GM23338 (cell line): ENCODE measurements around the gene MOK. TPM values are rescaled to one million over a fixed set of nuclear protein-coding genes. Genes with fewer than 3 reads are reported as not detected.

ENCODE experiments used
- EZH2 ChIP-seq: fragments of 200-600 bp; sonication (generic); IDR thresholded peaks from one replicate; pipeline ENCODE4 v1.8.0; 2017; ENCODE audit warnings: antibody characterized with exemption, mild to moderate bottlenecking, low read depth; ENCODE audit not compliant: unreplicated experiment
- ZNF114 ChIP-seq: fragments of 250-450 bp; sonication (Bioruptor Pico); IDR thresholded peaks from 2 replicates; pipeline ENCODE4 v1.5.0; 2020; ENCODE audit warnings: mild to moderate bottlenecking, moderate library complexity
- polyA plus RNA-seq: library from polyadenylated mRNA; unstranded; fragments of >200 nt; fragmentation: Nextera tagmentation; extraction: Ambion mirVana; gene quantifications from 2 replicates; pipeline ENCODE4 v1.2.1, GENCODE V29; 2016
- total RNA-seq: library from RNA; depleted of rRNA; stranded (reverse); fragments of >200 nt; shearing (Covaris generic); gene quantifications from 2 replicates; pipeline ENCODE4 v1.2.3, GENCODE V29; 2014; rRNA removed
- TF ChIP-seq, protein P1 (sequence below): fragments of 250-450 bp; sonication (Bioruptor Pico); IDR thresholded peaks from 2 replicates; pipeline ENCODE4 v1.5.0; 2020; ENCODE audit warnings: mild to moderate bottlenecking, moderate library complexity
- TF ChIP-seq, protein P2 (sequence below): IDR thresholded peaks from one replicate; pipeline ENCODE4 v1.6.1; 2018; ENCODE audit warnings: antibody characterized with exemption; ENCODE audit not compliant: unreplicated experiment
- TF ChIP-seq, protein P3 (sequence below): IDR thresholded peaks from 2 replicates; pipeline ENCODE4 v1.6.1; 2016; ENCODE audit warnings: antibody characterized with exemption

Gene MOK
- total and polyA plus RNA-seq, 2 experiments from 2014 or later: 3.1 TPM

DNA sequence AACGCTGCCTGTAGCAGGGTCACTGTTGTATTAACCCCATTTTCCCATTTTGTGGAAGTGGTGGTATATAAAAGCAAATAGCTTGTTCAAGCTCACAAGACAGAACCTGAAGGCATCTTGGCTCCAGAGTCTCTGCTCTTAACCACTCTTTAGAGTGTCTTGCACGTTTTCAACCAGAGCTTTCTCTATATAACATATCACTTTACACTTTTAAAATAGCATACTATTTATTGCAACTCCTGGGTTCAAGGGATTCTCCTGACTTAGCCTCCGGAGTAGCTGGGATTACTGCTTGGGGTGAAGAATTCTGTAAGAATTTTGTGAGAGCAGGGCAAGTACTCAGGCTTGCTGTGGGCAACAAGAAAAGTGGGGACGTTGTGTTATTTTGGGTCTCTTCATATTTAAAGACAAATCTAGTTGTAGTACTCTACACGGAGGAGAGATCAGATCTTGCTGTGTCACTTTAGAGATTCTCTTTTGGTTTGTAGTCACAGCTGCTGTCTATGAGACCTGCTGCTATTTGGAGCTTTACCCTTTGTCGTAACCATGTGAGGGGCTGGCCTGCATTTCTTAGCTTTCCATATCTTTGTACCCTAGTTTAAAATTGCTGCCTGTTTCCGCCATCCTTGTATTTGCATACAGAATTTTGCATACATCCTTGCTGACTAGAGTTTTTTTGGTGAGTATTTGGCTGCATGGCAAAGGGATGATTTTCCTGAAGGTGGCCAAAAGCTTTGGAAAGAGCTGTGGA lies 124.5 kb downstream of the MOK start (continued):
- TF ChIP-seq, protein P1, sequence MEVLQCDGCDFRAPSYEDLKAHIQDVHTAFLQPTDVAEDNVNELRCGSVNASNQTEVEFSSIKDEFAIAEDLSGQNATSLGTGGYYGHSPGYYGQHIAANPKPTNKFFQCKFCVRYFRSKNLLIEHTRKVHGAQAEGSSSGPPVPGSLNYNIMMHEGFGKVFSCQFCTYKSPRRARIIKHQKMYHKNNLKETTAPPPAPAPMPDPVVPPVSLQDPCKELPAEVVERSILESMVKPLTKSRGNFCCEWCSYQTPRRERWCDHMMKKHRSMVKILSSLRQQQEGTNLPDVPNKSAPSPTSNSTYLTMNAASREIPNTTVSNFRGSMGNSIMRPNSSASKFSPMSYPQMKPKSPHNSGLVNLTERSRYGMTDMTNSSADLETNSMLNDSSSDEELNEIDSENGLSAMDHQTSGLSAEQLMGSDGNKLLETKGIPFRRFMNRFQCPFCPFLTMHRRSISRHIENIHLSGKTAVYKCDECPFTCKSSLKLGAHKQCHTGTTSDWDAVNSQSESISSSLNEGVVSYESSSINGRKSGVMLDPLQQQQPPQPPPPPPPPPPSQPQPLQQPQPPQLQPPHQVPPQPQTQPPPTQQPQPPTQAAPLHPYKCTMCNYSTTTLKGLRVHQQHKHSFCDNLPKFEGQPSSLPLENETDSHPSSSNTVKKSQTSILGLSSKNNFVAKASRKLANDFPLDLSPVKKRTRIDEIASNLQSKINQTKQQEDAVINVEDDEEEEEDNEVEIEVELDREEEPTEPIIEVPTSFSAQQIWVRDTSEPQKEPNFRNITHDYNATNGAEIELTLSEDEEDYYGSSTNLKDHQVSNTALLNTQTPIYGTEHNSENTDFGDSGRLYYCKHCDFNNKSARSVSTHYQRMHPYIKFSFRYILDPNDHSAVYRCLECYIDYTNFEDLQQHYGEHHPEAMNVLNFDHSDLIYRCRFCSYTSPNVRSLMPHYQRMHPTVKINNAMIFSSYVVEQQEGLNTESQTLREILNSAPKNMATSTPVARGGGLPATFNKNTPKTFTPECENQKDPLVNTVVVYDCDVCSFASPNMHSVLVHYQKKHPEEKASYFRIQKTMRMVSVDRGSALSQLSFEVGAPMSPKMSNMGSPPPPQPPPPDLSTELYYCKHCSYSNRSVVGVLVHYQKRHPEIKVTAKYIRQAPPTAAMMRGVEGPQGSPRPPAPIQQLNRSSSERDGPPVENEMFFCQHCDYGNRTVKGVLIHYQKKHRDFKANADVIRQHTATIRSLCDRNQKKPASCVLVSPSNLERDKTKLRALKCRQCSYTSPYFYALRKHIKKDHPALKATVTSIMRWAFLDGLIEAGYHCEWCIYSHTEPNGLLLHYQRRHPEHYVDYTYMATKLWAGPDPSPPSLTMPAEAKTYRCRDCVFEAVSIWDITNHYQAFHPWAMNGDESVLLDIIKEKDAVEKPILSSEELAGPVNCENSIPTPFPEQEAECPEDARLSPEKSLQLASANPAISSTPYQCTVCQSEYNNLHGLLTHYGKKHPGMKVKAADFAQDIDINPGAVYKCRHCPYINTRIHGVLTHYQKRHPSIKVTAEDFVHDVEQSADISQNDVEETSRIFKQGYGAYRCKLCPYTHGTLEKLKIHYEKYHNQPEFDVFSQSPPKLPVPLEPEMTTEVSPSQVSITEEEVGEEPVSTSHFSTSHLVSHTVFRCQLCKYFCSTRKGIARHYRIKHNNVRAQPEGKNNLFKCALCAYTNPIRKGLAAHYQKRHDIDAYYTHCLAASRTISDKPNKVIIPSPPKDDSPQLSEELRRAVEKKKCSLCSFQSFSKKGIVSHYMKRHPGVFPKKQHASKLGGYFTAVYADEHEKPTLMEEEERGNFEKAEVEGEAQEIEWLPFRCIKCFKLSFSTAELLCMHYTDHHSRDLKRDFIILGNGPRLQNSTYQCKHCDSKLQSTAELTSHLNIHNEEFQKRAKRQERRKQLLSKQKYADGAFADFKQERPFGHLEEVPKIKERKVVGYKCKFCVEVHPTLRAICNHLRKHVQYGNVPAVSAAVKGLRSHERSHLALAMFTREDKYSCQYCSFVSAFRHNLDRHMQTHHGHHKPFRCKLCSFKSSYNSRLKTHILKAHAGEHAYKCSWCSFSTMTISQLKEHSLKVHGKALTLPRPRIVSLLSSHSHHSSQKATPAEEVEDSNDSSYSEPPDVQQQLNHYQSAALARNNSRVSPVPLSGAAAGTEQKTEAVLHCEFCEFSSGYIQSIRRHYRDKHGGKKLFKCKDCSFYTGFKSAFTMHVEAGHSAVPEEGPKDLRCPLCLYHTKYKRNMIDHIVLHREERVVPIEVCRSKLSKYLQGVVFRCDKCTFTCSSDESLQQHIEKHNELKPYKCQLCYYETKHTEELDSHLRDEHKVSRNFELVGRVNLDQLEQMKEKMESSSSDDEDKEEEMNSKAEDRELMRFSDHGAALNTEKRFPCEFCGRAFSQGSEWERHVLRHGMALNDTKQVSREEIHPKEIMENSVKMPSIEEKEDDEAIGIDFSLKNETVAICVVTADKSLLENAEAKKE: no peak
- TF ChIP-seq EZH2 (no peak), ZNF114 (no peak)
- TF ChIP-seq, protein P2, sequence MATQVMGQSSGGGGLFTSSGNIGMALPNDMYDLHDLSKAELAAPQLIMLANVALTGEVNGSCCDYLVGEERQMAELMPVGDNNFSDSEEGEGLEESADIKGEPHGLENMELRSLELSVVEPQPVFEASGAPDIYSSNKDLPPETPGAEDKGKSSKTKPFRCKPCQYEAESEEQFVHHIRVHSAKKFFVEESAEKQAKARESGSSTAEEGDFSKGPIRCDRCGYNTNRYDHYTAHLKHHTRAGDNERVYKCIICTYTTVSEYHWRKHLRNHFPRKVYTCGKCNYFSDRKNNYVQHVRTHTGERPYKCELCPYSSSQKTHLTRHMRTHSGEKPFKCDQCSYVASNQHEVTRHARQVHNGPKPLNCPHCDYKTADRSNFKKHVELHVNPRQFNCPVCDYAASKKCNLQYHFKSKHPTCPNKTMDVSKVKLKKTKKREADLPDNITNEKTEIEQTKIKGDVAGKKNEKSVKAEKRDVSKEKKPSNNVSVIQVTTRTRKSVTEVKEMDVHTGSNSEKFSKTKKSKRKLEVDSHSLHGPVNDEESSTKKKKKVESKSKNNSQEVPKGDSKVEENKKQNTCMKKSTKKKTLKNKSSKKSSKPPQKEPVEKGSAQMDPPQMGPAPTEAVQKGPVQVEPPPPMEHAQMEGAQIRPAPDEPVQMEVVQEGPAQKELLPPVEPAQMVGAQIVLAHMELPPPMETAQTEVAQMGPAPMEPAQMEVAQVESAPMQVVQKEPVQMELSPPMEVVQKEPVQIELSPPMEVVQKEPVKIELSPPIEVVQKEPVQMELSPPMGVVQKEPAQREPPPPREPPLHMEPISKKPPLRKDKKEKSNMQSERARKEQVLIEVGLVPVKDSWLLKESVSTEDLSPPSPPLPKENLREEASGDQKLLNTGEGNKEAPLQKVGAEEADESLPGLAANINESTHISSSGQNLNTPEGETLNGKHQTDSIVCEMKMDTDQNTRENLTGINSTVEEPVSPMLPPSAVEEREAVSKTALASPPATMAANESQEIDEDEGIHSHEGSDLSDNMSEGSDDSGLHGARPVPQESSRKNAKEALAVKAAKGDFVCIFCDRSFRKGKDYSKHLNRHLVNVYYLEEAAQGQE: no peak
- TF ChIP-seq, protein P3, sequence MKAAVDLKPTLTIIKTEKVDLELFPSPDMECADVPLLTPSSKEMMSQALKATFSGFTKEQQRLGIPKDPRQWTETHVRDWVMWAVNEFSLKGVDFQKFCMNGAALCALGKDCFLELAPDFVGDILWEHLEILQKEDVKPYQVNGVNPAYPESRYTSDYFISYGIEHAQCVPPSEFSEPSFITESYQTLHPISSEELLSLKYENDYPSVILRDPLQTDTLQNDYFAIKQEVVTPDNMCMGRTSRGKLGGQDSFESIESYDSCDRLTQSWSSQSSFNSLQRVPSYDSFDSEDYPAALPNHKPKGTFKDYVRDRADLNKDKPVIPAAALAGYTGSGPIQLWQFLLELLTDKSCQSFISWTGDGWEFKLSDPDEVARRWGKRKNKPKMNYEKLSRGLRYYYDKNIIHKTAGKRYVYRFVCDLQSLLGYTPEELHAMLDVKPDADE: no peak

Other genes with a start within 250 kb of the MOK start
- gene HSP90AA1, start 218.1 kb downstream of the MOK start, total RNA-seq: 1,401 and 1,576 TPM in 2 replicates
- gene HSP90AA1, start 218.1 kb downstream of the MOK start, polyA plus RNA-seq: 1,677 and 2,107 TPM in 2 replicates
- gene WDR20, start 165.3 kb downstream of the MOK start, total RNA-seq: 21.0 and 24.6 TPM in 2 replicates
- 17.0 and 17.9 TPM in 2 replicates for gene WDR20, start 165.3 kb downstream of the MOK start, polyA plus RNA-seq
- gene ZNF839, start 14.6 kb upstream of the MOK start, total RNA-seq: 8.0 and 10.0 TPM in 2 replicates
- 6.0 and 7.9 TPM in 2 replicates for gene ZNF839, start 14.6 kb upstream of the MOK start, polyA plus RNA-seq
- 54.0 and 65.4 TPM in 2 replicates for gene CINP, start 57.7 kb upstream of the MOK start, total RNA-seq
- gene CINP, start 57.7 kb upstream of the MOK start, polyA plus RNA-seq: 63.1 and 64.9 TPM in 2 replicates
- gene TECPR2, start 57.8 kb upstream of the MOK start, total RNA-seq: 16.9 and 20.5 TPM in 2 replicates
- 4.8 and 5.2 TPM in 2 replicates for gene TECPR2, start 57.8 kb upstream of the MOK start, polyA plus RNA-seq
- 73.0 and 95.9 TPM in 2 replicates for gene ANKRD9, start 204.6 kb upstream of the MOK start, total RNA-seq
- 17.3 and 20.4 TPM in 2 replicates for gene ANKRD9, start 204.6 kb upstream of the MOK start, polyA plus RNA-seq